ENCODE measurements around the gene ACP4. TPM values are rescaled to one million over a fixed set of nuclear protein-coding genes. Genes with fewer than 3 reads are reported as not detected.

Gene ACP4
- total RNA-seq, 1 donor from 2014 or later = not detected

GRCh38 chr19:50831026-50831396 lies 40.8 kb downstream of the ACP4 start:
- Mint-ChIP-seq H3K4me3 (ENCODE audit: unreplicated experiment) (no peak overlapping the region), H3K36me3 (ENCODE audit: low read depth) (no peaks in the 10 kb centered on the region), H3K9me3 (ENCODE audit: low read depth) (no peaks in the 10 kb centered on the region), H3K27ac (ENCODE audit: unreplicated experiment) (no peak overlapping the region), H3K27me3 (ENCODE audit: low read depth) (peaks cover 16% of the 10 kb centered on the region), H3K4me1 (ENCODE audit: low read depth) (peaks cover 4% of the 10 kb centered on the region)
- peak; percentile 65 for DNase-seq (ENCODE audit: low spot score)
- TF ChIP-seq CTCF (IDR thresholded peaks at IDR 0.05) = no peak

GRCh38 chr19:50832666-50833065 lies 42.5 kb downstream of the ACP4 start:
- peaks cover 13% of the 10 kb centered on the region for H3K4me1 Mint-ChIP-seq (ENCODE audit: low read depth)
- H3K36me3 Mint-ChIP-seq (ENCODE audit: low read depth) = no peaks in the 10 kb centered on the region
- H3K27me3 Mint-ChIP-seq (ENCODE audit: low read depth) = peaks cover 12% of the 10 kb centered on the region
- no peak overlapping the region for H3K4me3 Mint-ChIP-seq (ENCODE audit: unreplicated experiment)
- no peaks in the 10 kb centered on the region for H3K9me3 Mint-ChIP-seq (ENCODE audit: low read depth)
- TF ChIP-seq CTCF (IDR thresholded peaks at IDR 0.05) = no peak
- no peak overlapping the region for H3K27ac Mint-ChIP-seq (ENCODE audit: unreplicated experiment)
- peak; percentile 68 for DNase-seq (ENCODE audit: low spot score)

DNA sequence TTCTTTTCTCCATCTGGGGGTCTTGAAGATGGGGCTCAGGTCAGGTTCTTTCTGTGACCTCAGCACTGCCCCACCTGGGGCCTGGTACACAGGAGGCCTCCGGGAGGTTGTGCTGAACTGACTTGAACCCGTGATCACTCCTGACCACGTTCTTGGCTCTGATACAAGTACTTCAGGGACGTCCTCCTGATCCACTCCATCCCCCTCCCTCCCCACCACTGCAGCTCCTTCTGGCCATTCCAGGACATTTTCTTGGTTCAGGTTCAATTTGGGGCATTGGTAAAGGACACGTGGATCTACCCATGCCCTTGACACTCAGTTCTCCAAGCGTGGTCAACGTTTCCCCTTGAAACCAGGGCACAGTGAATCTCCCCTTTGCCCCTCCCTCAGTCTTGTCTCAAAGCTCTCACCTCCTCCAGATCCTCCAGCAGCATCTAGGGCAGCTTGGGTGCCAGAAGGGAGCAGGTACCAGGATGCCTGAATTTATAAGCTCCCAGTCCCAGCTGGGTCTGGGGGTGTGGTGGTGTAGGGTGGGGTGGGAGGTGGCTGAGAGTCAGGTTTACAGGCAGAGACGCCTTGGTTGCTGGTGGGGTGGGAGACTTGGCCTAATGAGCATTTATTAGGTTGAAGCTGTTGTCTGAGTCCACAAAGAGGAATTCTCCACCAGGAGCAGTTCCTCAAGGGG lies 43.0 kb downstream of the ACP4 start, which contains the start of gene KLK15:
TSS of gene KLK15 (minus strand) at position 458 of the 685 bp plus-strand sequence. CDS start 2,082 bp downstream, outside the sequence.
- H3K27ac Mint-ChIP-seq (ENCODE audit: unreplicated experiment) = no peak within 1 kb of the TSS
- no peak for TF ChIP-seq CTCF (IDR thresholded peaks at IDR 0.05)

DNA sequence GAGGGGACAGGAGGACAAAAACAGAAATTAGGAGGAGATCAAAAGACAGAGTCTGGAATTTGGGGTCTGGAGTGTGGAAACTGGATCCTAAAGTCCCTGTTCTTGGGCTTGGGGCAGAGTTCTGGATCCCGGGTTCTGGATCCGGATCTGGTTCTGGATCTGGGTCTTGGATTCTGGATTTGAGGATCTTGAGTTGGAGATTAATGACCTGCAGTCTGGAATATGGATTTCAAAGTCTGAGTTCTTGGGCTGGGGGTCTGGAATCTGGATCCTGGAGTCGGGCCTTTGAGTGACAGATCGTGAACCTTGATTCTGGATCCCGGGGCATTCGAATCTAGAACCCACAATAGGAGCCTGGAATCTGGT lies 43.6 kb downstream of the ACP4 start:
- Mint-ChIP-seq H3K27ac (ENCODE audit: unreplicated experiment) (no peak overlapping the region), H3K9me3 (ENCODE audit: low read depth) (no peaks in the 10 kb centered on the region), H3K36me3 (ENCODE audit: low read depth) (no peaks in the 10 kb centered on the region), H3K27me3 (ENCODE audit: low read depth) (peaks cover 14% of the 10 kb centered on the region), H3K4me3 (ENCODE audit: unreplicated experiment) (no peak overlapping the region), H3K4me1 (ENCODE audit: low read depth) (peaks cover 13% of the 10 kb centered on the region)
- DNase-seq (ENCODE audit: low spot score) = no peak
- no peak for TF ChIP-seq CTCF (IDR thresholded peaks at IDR 0.05)

More for the DNA sequence above, 43.0 kb downstream of the ACP4 start, which contains the start of gene KLK15:
- Mint-ChIP-seq H3K36me3 (ENCODE audit: low read depth) (no peaks in the 10 kb centered on the region), H3K9me3 (ENCODE audit: low read depth) (no peaks in the 10 kb centered on the region), H3K4me3 (ENCODE audit: unreplicated experiment) (no peak within 1 kb of the TSS), H3K27me3 (ENCODE audit: low read depth) (peaks cover 13% of the 10 kb centered on the region), H3K4me1 (ENCODE audit: low read depth) (peaks cover 13% of the 10 kb centered on the region)
- DNase-seq (ENCODE audit: low spot score) = peak; percentile 53

DNA sequence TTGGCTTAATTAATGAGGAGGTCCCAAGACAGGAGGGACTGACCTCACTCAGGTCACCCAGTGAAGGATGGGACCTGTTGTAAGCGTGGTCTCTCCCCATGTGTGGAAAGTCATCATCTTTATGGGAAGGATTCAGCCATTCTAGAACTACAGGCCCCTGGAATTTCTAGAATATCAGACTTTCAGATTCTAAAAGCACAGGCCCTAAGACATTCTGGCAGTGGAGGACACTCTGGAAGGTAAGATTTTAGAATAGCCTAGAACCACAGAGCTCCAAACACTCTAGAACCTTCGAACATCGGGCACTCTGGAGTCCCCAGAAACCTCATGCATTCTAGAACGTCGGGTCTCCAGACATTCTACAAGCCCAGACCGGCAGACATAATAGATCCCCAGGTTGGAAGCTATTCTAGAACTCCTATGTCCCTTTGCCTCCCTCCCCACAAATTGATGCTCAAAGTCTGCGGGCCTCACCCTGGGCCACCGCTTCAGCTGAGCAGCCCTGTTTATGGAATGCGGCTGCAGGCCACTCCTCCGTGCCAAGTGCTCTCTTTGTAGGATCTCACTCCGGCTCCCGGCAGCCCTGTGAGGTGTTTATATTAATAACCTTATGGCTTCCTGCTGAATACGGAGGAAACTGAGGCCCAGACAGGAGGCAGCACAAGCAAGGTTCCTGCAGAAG lies 45.0 kb downstream of the ACP4 start:
- DNase-seq (ENCODE audit: low spot score) = peak; percentile 75
- Mint-ChIP-seq H3K4me1 (ENCODE audit: low read depth) (peaks cover 13% of the 10 kb centered on the region), H3K27me3 (ENCODE audit: low read depth) (peaks cover 11% of the 10 kb centered on the region), H3K27ac (ENCODE audit: unreplicated experiment) (no peak overlapping the region), H3K9me3 (ENCODE audit: low read depth) (no peaks in the 10 kb centered on the region), H3K4me3 (ENCODE audit: unreplicated experiment) (peak overlapping the region; percentile 74), H3K36me3 (ENCODE audit: low read depth) (no peaks in the 10 kb centered on the region)
- no peak for TF ChIP-seq CTCF (IDR thresholded peaks at IDR 0.05)

All from chondrocyte (in vitro differentiated cells).